ENCODE results near the gene RNF225. TPM values are rescaled to one million over a fixed set of nuclear protein-coding genes. Genes with fewer than 3 reads are reported as not detected.

RNF225 gene
- polyA plus RNA-seq, 1 of the 3 experiments (the other 2 are of a cell fraction), result 0.13 TPM

DNA sequence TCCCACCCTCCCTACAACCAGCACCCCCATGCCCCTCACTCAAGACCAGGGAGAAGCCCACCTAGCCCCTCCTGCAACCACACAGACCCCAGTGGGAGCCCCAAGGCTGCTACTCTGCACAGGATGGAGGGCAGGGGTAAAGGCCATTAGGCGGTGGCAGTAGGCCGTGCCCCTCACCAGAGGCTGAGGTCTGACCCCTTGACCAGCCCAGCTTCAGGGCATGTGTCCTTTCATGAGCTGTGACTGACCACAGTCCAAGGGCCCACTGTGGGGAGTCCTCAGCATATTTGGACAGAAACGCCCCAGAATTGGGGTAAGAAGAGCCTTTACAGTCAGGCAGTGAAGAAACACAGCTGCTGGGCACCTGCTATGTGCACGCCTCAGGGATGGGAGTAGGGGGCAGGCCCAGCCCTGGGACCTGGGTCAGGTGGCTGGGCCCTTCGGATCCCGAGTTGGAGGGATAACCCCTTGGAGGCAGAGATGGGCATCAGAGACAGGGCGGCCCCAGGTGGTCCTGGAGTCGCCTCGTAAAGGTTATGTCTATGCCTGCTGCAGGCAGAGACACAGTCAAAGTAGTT is 10.1 kb upstream of the RNF225 start:
- no peak overlapping the region for H3K9ac ChIP-seq

More for the DNA sequence above, 10.1 kb upstream of the RNF225 start:
- Histone ChIP-seq H3K79me2 (ENCODE audit: insufficient read depth) (peaks cover 61% of the 10 kb centered on the region), H3K4me1 (ENCODE audit: control insufficient read depth in 1 of 2, insufficient read depth in 2 of 2, low read depth in 1 of 2, low read length in 1 of 2) (peaks cover 21 to 31% of the 10 kb centered on the region in 2 experiments; a peak in 3 of 4 replicates), H3K27me3 (ENCODE audit: insufficient read depth) (no peaks in the 10 kb centered on the region), H3K9me3 (no peaks in the 10 kb centered on the region), H3K36me3 (replicated peaks in 1 of 2; ENCODE audit: control insufficient read depth in 1 of 2, insufficient read depth in 2 of 2, low read length in 1 of 2) (peaks cover 14 to 22% of the 10 kb centered on the region in 2 experiments), H3K4me2 (peak overlapping the region; percentile 85), H3K4me3 (ENCODE audit: low read depth in 2 of 2, low read length in 1 of 2) (peak overlapping the region in 1 of 2 experiments; percentile 87; a peak in 3 of 4 replicates), H4K20me1 (ENCODE audit: insufficient read depth) (peaks cover 17% of the 10 kb centered on the region), H3F3A (replicated peaks; ENCODE audit: insufficient read depth) (peaks cover 8% of the 10 kb centered on the region), H3K27ac (ENCODE audit: low read depth in 2 of 2, low read length in 1 of 2) (peak overlapping the region; percentile 95 to 99; a peak in 3 of 4 replicates), H3K9me2 (no peaks in the 10 kb centered on the region), H2AFZ (ENCODE audit: low read depth) (no peak overlapping the region)
- DNase-seq, result no peak
- CTCF ChIA-PET, result no interaction called here
- TF ChIP-seq SMC3 (IDR thresholded peaks at IDR 0.05; ENCODE audit: low read depth, low read length) (no peak), EZH2phosphoT487 (IDR thresholded peaks at IDR 0.05; ENCODE audit: borderline replicate concordance, low read depth) (no peak), FOXM1 (IDR thresholded peaks at IDR 0.05; ENCODE audit: low read depth) (no peak), YY1 (IDR thresholded peaks at IDR 0.05; ENCODE audit: low read depth) (no peak), RCOR1 (IDR thresholded peaks at IDR 0.05; ENCODE audit: low read length) (no peak), RXRA (IDR thresholded peaks at IDR 0.05; ENCODE audit: borderline replicate concordance, low read depth) (no peak), NRF1 (IDR thresholded peaks at IDR 0.05; ENCODE audit: low read depth, low read length) (no peak), MEF2A (IDR thresholded peaks at IDR 0.05; ENCODE audit: borderline replicate concordance, low read depth) (no peak)
- TF ChIP-seq, protein P1, sequence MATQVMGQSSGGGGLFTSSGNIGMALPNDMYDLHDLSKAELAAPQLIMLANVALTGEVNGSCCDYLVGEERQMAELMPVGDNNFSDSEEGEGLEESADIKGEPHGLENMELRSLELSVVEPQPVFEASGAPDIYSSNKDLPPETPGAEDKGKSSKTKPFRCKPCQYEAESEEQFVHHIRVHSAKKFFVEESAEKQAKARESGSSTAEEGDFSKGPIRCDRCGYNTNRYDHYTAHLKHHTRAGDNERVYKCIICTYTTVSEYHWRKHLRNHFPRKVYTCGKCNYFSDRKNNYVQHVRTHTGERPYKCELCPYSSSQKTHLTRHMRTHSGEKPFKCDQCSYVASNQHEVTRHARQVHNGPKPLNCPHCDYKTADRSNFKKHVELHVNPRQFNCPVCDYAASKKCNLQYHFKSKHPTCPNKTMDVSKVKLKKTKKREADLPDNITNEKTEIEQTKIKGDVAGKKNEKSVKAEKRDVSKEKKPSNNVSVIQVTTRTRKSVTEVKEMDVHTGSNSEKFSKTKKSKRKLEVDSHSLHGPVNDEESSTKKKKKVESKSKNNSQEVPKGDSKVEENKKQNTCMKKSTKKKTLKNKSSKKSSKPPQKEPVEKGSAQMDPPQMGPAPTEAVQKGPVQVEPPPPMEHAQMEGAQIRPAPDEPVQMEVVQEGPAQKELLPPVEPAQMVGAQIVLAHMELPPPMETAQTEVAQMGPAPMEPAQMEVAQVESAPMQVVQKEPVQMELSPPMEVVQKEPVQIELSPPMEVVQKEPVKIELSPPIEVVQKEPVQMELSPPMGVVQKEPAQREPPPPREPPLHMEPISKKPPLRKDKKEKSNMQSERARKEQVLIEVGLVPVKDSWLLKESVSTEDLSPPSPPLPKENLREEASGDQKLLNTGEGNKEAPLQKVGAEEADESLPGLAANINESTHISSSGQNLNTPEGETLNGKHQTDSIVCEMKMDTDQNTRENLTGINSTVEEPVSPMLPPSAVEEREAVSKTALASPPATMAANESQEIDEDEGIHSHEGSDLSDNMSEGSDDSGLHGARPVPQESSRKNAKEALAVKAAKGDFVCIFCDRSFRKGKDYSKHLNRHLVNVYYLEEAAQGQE (IDR thresholded peaks at IDR 0.05; ENCODE audit: low read depth, low read length), result no peak
- TF ChIP-seq, protein P2, sequence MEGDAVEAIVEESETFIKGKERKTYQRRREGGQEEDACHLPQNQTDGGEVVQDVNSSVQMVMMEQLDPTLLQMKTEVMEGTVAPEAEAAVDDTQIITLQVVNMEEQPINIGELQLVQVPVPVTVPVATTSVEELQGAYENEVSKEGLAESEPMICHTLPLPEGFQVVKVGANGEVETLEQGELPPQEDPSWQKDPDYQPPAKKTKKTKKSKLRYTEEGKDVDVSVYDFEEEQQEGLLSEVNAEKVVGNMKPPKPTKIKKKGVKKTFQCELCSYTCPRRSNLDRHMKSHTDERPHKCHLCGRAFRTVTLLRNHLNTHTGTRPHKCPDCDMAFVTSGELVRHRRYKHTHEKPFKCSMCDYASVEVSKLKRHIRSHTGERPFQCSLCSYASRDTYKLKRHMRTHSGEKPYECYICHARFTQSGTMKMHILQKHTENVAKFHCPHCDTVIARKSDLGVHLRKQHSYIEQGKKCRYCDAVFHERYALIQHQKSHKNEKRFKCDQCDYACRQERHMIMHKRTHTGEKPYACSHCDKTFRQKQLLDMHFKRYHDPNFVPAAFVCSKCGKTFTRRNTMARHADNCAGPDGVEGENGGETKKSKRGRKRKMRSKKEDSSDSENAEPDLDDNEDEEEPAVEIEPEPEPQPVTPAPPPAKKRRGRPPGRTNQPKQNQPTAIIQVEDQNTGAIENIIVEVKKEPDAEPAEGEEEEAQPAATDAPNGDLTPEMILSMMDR (IDR thresholded peaks at IDR 0.05), result no peak
- TF ChIP-seq, protein P3, sequence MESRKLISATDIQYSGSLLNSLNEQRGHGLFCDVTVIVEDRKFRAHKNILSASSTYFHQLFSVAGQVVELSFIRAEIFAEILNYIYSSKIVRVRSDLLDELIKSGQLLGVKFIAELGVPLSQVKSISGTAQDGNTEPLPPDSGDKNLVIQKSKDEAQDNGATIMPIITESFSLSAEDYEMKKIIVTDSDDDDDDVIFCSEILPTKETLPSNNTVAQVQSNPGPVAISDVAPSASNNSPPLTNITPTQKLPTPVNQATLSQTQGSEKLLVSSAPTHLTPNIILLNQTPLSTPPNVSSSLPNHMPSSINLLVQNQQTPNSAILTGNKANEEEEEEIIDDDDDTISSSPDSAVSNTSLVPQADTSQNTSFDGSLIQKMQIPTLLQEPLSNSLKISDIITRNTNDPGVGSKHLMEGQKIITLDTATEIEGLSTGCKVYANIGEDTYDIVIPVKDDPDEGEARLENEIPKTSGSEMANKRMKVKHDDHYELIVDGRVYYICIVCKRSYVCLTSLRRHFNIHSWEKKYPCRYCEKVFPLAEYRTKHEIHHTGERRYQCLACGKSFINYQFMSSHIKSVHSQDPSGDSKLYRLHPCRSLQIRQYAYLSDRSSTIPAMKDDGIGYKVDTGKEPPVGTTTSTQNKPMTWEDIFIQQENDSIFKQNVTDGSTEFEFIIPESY (IDR thresholded peaks at IDR 0.05; ENCODE audit: borderline replicate concordance, low read depth), result no peak
- POLR2A ChIA-PET, result interaction anchor here (2.1 kb wide), 1 partner anchor 23 kb away, joined by 6 read pairs; the partner anchor contains the start of gene ZNF497
- WGBS (ENCODE audit: low lambda C conversion rate), result 83% methylated on average over 6 of the region's 9 CpGs

All from SK-N-SH (cell line).